Measurements from ENCODE around the gene RIPOR3.

- no peak for TF ChIP-seq CTCF (IDR thresholded peaks at IDR 0.05)
- no peak for TF ChIP-seq MAX (IDR thresholded peaks at IDR 0.05)
- no peak for TF ChIP-seq POLR2A (IDR thresholded peaks at IDR 0.05; ENCODE audit: low read length)
- TF ChIP-seq SREBF2 (IDR thresholded peaks at IDR 0.05), result no peak
These were observed 113.9 kb downstream of the RIPOR3 start for GRCh38 chr20:50577175-50578018.
